GM12874 (cell line): ENCODE data around the gene OR5H14.

Experiments
- TF ChIP-seq, protein P1 (sequence below): IDR thresholded peaks from 2 replicates; pipeline ENCODE4 v1.5.1; 2011; ENCODE audit warnings: low read depth, mild to moderate bottlenecking, control low read depth, low read length, moderate library complexity; ENCODE audit not compliant: insufficient read depth

The OR5H14 gene

DNA sequence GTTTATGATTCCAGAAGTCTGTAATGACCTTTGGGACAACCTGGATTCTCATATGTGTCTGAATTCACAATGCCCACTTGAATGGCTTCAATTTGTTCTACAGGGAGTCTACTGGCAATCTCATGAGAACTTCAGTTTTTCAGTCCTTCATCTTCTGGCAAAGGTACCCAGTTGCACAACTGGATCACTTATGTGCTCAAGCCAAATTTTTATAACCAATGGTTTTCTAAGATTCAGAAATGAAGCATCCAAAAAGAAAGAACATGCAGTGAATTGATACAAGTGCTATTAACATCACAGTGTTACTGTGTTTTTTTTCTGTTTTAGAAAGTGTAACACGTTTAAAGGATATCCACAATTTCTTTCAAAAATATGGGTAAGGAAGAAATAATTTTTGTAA, at the start of gene OR5H14:
Gene OR5H14, plus strand, starts transcription at position 301 of the 400 bp plus-strand sequence. CDS start 1,907 bp downstream, outside the sequence.
- TF ChIP-seq, protein P1, sequence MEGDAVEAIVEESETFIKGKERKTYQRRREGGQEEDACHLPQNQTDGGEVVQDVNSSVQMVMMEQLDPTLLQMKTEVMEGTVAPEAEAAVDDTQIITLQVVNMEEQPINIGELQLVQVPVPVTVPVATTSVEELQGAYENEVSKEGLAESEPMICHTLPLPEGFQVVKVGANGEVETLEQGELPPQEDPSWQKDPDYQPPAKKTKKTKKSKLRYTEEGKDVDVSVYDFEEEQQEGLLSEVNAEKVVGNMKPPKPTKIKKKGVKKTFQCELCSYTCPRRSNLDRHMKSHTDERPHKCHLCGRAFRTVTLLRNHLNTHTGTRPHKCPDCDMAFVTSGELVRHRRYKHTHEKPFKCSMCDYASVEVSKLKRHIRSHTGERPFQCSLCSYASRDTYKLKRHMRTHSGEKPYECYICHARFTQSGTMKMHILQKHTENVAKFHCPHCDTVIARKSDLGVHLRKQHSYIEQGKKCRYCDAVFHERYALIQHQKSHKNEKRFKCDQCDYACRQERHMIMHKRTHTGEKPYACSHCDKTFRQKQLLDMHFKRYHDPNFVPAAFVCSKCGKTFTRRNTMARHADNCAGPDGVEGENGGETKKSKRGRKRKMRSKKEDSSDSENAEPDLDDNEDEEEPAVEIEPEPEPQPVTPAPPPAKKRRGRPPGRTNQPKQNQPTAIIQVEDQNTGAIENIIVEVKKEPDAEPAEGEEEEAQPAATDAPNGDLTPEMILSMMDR, result no peak

DNA sequence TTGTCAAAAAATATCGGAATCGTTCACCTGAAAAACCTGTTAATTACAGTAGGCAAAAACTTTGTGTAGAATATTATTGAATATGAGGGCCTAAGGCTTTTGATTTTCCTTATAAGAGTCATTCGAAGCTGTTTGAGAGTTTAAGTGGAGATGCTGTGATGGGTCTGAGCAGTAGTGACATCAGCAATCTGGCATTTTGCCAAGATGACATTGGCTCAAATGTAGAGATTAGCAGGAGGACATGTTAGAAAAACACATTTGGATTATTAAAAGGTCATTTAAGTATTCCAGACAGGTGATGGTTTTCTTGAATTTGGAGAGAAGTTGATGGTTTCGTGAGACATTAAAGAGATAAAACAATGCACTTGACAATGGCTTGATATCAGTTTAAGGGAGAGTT, 47.4 kb upstream of the OR5H14 start:
- TF ChIP-seq, protein P1, result no peak

DNA sequence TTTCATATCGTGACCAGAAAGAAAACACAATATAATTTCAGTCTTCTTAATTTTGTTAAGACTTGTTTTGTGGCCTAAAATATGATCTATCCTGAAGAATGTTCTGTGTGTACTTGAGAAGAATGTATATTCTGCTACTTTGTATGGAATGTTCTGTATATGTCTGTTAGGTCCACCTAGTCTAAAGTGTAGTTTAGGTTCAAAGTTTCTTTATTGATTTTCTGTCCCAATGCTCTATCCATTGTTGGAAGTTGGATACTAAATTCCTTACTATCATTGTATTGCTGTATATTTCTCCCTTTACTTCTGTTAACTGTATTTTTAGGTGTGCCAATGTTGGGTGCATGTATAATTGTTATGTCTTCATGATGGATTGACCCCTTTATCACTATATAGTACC, 39.1 kb upstream of the OR5H14 start:
- TF ChIP-seq, protein P1, result no peak

DNA sequence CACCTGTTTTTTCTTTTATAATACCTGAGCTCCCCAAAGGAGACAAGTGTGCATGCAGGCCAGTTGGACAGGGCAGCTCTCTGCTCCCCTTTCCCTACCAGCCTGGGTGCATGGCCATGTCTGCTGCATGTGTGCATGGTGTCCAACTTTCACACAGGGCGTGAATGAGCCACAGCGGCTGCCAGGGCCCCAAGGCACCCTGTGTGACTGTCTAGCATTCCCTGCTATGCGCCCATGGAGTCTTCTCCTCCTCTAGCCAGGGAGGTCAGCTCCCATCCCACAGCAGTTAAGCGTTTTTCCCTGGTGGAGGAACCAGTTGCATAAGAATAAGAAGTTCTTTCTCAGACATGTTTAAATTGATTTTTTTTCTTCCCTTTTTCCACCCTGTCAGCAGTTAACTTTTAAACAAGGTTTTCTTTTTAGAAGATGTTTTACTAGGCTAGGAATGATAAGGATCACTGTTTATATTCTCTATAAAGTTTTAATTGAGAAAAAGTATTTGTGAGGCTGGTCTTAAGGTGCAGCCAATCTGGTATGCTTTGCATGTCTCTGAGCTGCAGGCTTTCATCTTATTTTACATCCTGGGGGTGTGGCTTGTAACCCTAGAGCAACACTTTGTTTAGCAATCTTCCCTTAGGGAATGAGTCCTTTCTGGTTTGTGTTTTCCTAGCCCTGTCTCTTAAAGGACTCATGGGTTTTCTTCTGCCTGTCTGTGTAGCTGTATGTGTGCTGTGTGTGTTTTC, 37.3 kb upstream of the OR5H14 start:
- TF ChIP-seq, protein P1, result no peak

DNA sequence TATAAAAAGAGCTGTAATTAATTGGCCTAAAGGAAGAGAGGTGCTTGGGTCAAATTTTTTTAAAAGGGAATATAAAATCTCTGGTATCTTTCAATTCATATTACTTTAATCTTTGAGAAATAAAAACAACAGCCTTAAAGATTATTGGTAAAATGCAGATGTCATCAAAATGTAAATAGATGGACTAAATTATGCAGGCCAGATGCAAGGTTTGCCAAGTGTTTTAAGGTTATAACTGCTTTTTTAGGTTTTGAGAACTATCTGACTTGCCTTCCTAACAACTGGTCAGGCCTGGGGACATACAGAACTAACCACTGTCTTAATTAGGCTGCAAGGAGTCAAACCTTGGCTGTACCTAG, 36.8 kb upstream of the OR5H14 start:
- TF ChIP-seq, protein P1, result no peak

DNA sequence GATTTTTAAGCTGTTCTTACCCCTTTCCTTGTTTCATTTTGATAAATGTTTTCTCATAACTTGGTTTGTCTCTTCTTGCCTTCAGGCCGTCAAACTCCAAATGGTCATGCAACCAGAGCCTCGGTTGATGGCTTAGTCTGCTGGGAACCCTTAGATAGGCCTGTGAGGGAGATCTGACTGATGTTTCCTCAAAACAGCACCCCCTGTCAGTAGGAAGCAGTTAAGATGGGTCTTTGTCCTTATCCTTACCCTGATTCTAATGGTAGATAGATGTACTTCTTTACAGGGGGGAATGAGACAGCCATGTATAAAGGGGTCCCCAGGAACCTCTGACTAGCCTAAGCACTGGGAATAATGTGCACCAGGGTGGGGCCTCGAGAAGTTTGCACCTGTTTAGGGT, 33.0 kb upstream of the OR5H14 start:
- TF ChIP-seq, protein P1, result no peak

DNA sequence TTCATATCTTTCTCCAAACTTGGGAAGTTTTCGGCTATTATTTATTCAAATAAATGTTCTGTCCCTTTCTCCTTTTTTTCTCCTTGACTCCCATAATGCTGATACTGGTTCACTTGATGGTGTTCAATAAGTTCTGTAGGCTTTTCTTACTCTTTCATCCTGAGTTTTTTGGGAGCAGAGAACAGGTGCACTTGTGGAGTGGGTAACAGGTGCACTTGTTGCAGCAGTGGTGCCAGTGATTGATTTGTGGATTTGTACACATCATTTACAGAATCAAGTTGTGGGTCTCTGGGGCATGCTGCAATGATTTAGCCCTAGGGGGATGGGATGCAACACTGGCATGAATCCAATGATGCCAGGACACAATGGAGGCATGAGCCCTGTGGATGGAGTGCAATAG, 31.6 kb upstream of the OR5H14 start:
- TF ChIP-seq, protein P1, result no peak
